Thyroid gland (tissue), 4 donors: Measurements from ENCODE around the gene DCLK3.

Experiments used
- POLR2A ChIP-seq, 2 donors: fragments of 450-650 bp; IDR thresholded peaks; one replicate each; pipeline ENCODE4 v1.6.1; 2017; ENCODE audit warnings: antibody characterized with exemption in 2 of 2, mild to moderate bottlenecking in 2 of 2, moderate library complexity in 1 of 2
- TF ChIP-seq, protein P1 (sequence below), 6 experiments: fragments of 200-600 bp in 3 of 6; fragments of 450-650 bp in 3 of 6; sonication (generic) in 3 of 6; IDR thresholded peaks; one replicate each; pipeline ENCODE4 v1.5.1; 2016 to 2019; ENCODE audit warnings: antibody characterized with exemption in 6 of 6, mild to moderate bottlenecking in 2 of 6, inconsistent platforms in 1 of 6, moderate library complexity in 1 of 6

DNA sequence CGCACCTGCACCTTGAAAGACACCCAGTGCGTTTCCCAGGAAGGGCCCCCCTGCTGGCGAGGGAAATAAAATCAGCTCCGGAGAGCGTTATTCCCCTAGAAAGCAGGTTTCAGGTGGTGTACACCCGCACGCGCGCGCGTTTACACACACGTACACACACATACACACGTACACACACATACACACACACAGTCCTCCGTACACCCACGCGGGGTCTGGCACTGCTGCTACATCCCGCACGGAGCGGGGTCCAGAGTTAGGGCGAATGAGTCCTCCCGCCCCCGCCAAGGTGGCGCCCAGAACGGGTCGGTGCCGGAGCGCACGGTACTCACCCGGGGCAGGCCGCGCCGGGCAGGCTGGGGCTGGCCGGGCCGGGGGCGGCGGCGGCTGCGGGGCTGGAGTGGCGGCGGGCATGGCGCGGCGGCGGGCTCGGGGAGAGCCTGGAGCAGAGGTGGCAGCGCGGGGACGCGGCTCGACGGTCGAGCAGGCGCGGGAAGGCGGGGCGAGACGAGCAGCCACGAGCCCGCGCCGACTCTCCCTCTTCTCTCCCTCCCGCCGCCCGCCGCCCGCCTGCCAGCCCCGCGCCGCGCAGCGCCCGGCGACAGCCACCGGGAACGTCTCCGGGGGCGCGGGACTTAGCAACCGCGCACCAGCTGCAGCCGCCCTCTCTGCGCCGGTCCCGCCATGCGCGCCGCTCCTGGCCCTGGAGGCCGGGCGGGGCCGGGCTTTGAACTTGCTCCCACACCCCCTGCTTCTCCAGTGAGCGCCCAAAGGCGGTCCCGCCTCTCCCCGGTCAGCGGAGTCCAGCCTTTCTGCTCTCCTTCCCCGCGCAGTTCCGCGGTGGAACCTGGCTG is at the start of gene DCLK3:
- TF ChIP-seq, protein P1, sequence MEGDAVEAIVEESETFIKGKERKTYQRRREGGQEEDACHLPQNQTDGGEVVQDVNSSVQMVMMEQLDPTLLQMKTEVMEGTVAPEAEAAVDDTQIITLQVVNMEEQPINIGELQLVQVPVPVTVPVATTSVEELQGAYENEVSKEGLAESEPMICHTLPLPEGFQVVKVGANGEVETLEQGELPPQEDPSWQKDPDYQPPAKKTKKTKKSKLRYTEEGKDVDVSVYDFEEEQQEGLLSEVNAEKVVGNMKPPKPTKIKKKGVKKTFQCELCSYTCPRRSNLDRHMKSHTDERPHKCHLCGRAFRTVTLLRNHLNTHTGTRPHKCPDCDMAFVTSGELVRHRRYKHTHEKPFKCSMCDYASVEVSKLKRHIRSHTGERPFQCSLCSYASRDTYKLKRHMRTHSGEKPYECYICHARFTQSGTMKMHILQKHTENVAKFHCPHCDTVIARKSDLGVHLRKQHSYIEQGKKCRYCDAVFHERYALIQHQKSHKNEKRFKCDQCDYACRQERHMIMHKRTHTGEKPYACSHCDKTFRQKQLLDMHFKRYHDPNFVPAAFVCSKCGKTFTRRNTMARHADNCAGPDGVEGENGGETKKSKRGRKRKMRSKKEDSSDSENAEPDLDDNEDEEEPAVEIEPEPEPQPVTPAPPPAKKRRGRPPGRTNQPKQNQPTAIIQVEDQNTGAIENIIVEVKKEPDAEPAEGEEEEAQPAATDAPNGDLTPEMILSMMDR (IDR thresholded peaks at IDR 0.05) = no peak
- TF ChIP-seq POLR2A (IDR thresholded peaks at IDR 0.05) = no peak
